ENCODE measurements around the gene TRMT44.

TRMT44 gene

GRCh38 chr4:8465615-8466611, 25.3 kb downstream of the TRMT44 start:
- Histone ChIP-seq H3K27me3 (ENCODE audit: insufficient read depth, low read depth, severe bottlenecking) (no peaks in the 10 kb centered on the region), H3K9me3 (ENCODE audit: severe bottlenecking) (no peaks in the 10 kb centered on the region), H3K4me3 (ENCODE audit: low read depth, low read length) (no peak overlapping the region), H3K36me3 (peaks cover 78% of the 10 kb centered on the region), H3K27ac (no peak overlapping the region)
- no peak for DNase-seq
- TF ChIP-seq CTCF (IDR thresholded peaks at IDR 0.05; ENCODE audit: low read depth, low read length): no peak

GRCh38 chr4:8467016-8467415, 26.4 kb downstream of the TRMT44 start:
- H3K36me3 ChIP-seq: peaks cover 72% of the 10 kb centered on the region
- no peak overlapping the region for H3K4me3 ChIP-seq (ENCODE audit: low read depth, low read length)
- DNase-seq: no peak
- no peaks in the 10 kb centered on the region for H3K27me3 ChIP-seq (ENCODE audit: insufficient read depth, low read depth, severe bottlenecking)
- TF ChIP-seq CTCF (IDR thresholded peaks at IDR 0.05; ENCODE audit: low read depth, low read length): no peak
- no peak overlapping the region for H3K27ac ChIP-seq
- no peaks in the 10 kb centered on the region for H3K9me3 ChIP-seq (ENCODE audit: severe bottlenecking)

- Histone ChIP-seq H3K36me3 (peaks cover 57% of the 10 kb centered on the region), H3K27ac (no peak overlapping the region), H3K9me3 (ENCODE audit: severe bottlenecking) (no peaks in the 10 kb centered on the region), H3K27me3 (ENCODE audit: insufficient read depth, low read depth, severe bottlenecking) (no peaks in the 10 kb centered on the region), H3K4me3 (ENCODE audit: low read depth, low read length) (no peak overlapping the region)
- peak; percentile 99 for TF ChIP-seq CTCF (IDR thresholded peaks at IDR 0.05; ENCODE audit: low read depth, low read length)
- peak; percentile 72 for DNase-seq
Measured at GRCh38 chr4:8468746-8469535, 28.4 kb downstream of the TRMT44 start.

GRCh38 chr4:8469550-8469949, 29.0 kb downstream of the TRMT44 start:
- Histone ChIP-seq H3K4me3 (ENCODE audit: low read depth, low read length) (no peak overlapping the region), H3K36me3 (peaks cover 51% of the 10 kb centered on the region), H3K27me3 (ENCODE audit: insufficient read depth, low read depth, severe bottlenecking) (no peaks in the 10 kb centered on the region), H3K27ac (no peak overlapping the region), H3K9me3 (ENCODE audit: severe bottlenecking) (no peaks in the 10 kb centered on the region)
- no peak for TF ChIP-seq CTCF (IDR thresholded peaks at IDR 0.05; ENCODE audit: low read depth, low read length)
- DNase-seq: no peak

- no peaks in the 10 kb centered on the region for H3K27me3 ChIP-seq (ENCODE audit: insufficient read depth, low read depth, severe bottlenecking)
- no peak overlapping the region for H3K4me3 ChIP-seq (ENCODE audit: low read depth, low read length)
- no peak overlapping the region for H3K27ac ChIP-seq
- H3K9me3 ChIP-seq (ENCODE audit: severe bottlenecking): no peaks in the 10 kb centered on the region
- no peak for DNase-seq
- H3K36me3 ChIP-seq: peaks cover 44% of the 10 kb centered on the region
- no peak for TF ChIP-seq CTCF (IDR thresholded peaks at IDR 0.05; ENCODE audit: low read depth, low read length)
Measured at GRCh38 chr4:8470451-8471024, 30.0 kb downstream of the TRMT44 start.

All from WERI-Rb-1 (cell line).